Measurements from ENCODE around the gene SOHLH2.

SOHLH2 gene, protein sequence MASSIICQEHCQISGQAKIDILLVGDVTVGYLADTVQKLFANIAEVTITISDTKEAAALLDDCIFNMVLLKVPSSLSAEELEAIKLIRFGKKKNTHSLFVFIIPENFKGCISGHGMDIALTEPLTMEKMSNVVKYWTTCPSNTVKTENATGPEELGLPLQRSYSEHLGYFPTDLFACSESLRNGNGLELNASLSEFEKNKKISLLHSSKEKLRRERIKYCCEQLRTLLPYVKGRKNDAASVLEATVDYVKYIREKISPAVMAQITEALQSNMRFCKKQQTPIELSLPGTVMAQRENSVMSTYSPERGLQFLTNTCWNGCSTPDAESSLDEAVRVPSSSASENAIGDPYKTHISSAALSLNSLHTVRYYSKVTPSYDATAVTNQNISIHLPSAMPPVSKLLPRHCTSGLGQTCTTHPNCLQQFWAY

DNA sequence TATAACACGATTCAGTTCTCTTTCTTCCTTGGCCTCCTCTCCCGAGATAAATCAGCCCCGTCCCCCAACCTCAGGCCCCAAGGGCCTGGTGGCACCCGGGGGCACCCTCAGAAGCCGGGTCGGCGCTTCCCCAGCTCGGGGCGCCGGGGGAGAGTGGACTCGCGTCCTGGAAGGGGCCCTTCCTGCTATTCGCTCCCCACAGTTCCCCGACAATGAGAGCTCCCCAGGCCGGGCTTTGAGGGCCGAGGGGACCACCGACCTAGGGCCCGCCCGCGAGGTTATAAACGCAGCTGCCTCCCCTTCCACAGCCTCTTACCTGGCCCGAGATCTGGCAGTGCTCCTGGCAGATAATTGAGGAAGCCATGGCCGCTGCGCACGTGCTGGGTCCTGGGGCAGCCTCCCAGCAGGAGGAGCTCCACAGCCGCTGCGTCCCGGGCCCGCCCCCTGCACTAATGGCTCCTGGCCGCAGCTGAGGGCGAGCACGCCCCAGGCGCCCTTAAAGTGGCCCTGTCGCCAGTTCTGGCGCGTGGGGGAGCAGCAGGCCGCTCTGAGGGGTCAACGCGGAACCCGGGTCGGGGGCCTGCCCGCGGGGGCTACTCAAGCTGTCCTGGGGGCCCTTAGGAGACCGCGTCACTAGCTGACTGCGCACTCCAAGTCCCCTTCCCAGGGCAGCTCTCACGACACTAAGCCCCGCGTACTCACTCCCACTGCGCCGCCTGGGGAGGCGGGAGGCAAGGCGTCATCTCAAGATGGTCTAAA, at the start of gene SOHLH2:
Gene SOHLH2, minus strand, starts transcription at position 394 of the 759 bp plus-strand sequence. Its CDS starts 30 bp downstream, at position 364.
- DNase-seq, result no peak

DNA sequence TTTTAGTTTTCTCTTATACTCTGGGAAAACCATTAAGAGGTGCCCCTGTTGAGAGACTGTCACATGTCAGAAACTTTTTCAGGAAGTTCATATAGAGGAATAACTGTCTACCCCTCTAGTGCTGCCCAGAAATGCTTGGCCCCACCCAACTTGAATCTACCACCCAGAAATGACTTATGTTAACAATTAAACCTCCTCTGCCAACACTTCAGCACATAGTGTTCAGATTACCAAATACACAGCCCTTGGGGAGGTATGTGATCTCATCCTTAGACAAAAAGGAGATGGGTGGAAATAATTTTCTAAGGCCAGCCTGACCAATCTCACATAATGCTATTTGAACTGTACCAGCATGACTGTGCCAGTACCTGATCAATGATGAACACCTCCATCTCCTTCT, 47.6 kb upstream of the SOHLH2 start:
- no peak for DNase-seq

DNA sequence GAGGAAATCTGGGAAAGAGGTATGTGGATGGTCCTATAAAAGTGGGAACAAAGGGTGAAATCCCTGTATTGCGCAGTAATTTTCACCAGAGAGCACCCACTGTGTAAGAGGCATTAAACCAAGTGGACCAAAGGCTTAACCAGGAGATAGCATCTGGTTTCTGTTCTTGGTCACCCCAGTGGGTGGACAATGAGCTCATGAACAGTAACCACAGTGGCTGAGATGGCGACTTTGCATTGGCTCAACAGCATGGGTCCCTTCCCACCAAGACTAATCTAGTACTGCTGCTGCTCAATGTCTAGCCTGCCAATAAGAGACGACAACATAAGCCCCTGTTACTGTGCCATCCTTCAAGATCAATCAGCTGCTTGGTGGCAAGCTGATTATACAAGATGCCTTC, 46.7 kb upstream of the SOHLH2 start:
- DNase-seq, result no peak

DNA sequence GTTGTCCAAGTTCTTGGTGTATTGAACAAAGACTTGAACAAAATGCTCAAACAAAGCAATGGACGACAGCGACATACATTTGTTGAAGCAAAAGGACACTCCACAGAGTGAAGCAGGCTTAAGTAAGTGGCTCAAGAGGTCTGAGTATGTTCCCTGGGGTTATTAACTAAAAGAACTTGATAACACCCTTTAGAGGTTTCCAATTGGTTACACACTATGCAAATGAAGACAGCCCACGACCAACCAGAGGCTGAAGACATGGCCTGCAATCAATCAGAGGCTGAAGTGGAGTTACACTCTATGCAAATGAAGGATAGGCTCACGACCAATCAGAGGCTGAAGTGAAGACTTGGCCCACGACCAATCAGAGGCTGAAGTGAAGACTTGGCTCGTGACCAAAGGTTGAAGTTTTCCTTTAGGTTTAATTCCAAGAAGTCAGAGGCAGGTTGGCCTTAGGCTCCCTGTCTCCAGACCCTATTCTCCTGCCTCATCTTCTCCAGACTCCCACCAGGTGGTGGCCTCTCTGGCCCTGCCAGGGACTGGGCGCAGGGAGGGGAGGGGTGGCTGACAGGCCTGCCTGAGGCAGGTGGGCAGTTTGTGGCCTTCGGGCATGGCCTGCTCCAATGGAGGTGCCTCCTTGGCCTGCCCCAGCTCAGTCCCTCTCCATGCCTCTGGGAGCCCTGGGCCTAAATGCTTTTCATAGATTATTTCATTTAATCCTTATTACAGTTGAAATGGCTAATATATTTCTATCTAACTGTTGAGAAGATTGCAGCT, 45.2 kb upstream of the SOHLH2 start:
- no peak for DNase-seq

DNA sequence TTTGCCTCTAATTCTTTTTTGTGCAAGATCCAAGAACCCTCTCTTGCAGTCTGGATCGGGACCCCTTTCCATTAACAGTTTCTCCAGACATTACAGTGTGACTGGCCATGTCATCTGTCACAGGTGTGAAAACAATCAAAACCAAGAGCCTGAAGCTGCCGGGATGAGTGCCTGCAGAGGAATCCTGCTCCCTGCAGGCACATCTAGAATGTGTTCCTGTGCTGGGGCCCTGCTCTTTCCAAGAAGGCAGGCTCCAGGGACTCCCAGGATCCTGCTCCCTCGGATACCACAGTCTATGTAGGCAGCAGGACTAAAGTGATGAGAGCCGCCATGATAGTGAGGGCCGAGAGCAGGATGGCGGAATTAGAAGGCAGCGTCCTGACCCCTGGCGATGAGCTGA, 44.5 kb upstream of the SOHLH2 start:
- DNase-seq, result no peak

DNA sequence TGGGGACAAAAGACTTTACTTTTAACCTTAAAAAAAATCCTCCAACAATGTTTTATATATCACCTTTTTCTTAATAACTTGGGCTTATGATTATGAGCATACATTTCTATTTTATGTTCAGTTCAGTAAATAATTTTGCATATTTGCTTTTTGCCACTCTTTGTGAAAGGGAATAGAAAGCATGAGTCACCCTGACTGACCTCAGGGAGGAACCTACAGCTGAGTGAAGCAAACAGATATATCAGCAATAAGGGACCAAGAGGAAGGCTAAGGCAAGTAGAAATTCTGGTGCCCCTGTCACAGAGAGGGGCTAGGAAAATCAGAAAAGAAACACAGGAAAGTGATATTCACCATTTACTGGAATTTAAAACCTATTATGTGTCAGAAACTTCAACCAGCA, 37.2 kb upstream of the SOHLH2 start:
- no peak for DNase-seq

DNA sequence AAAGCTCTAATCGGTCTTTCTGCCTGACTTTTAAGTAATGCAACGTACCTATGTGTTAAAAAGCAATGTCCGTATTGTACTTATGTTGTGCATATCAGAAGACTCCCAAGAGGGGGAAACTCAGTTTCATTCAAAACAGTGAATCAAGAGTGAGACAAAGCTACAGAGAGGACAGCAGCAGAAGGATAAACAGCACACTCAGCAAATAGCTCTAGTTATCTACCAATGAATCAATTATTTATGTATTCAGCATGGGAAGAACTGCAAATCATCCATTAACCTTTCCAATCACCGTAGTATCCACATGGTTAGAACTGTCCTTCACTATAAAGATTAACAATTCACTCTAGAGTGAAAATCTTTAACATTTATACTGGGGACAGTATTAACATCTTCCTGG, 36.7 kb upstream of the SOHLH2 start:
- DNase-seq, result no peak

DNA sequence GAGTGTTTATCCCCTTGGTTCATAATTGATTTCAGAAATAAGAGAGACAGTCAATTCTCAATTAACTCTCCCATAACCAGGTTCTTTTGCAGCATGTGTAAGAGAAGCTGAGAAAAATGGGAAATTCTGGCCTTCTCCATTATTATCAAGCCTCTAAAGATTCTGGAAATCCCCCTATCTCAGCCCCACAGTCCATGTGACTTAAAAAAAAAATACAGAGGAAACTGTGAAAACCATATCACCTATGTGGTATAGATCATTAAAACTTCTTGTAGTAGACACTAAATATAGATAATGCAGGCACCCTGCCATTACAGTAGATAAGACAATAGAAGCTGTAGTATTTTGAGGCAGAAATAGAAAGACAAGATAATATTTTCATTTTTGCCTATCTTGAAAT, 34.3 kb upstream of the SOHLH2 start:
- no peak for DNase-seq

DNA sequence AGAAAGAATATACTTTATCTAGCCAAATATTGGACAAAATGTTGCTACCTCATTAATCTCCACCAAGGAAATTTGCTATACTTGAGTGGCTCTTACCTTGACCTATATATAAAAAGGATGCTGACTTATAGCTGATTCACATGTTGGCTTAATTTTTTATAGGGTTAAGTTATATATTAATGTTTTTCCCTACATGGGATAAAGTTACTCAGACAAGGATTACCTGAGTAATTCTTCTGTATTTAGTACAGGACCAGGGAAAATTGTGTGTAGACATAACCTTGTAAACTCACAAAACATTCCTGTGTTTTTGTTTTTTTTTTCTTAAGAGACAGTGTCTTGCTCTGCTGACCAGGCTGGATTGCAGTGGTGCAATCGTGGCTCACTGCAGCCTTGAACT, 30.6 kb upstream of the SOHLH2 start:
- no peak for DNase-seq

DNA sequence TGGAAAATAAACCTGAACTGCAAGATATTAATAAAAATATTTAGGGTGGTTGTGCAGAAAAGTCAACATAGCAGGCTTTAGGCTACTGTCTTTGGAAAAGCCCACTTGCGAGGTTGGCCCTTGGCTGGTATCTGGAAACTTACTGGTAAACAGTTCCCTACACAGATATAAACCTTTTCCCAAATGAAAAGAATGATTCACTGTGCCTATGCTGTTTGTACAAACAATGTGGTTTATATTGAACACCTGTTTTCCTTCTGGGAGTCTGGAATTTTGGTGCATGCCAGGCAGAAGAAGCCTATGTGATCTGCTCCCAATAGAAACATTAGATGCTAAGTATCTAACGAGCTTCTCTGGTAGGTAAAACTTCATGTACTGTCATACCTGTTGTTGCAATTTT, 29.7 kb upstream of the SOHLH2 start:
- DNase-seq, result no peak

DNA sequence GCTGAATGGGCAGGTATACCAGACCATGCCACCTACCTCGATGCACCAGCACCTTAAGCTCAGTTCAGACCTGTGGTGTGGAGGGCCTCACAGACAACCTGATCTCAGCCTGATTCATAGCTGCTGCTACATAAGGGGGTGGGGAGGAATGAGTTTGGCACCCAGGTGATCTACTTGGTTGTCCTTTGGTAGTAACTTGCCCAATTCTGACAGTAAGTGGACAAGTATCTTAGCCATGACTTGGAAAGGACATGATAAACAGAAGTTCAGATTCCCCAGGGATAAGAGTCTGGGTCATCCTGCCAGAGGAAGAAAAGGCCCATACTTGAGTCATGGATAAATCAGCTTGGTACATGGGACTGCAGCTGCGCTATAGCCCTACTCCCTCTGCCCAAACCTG, 28.4 kb upstream of the SOHLH2 start:
- DNase-seq, result no peak

DNA sequence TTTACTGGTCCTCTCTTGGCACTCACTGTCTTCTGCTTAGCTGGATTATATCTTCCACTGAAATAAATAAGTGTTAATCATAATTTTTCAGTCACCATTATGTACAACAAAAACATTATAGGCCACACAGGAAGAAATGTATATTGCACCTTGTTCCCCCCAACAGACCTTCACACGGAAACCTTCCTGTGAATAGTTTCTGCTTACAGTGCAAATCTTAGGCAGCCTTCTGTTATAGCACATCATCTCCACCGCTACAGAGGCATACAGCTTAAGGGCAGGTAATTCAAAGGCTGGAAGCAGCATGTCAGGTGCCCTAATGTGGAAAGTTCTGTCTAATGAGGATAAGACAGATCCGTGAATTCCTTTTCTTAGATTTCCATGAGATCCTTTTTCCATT, 16.9 kb upstream of the SOHLH2 start:
- no peak for DNase-seq

DNA sequence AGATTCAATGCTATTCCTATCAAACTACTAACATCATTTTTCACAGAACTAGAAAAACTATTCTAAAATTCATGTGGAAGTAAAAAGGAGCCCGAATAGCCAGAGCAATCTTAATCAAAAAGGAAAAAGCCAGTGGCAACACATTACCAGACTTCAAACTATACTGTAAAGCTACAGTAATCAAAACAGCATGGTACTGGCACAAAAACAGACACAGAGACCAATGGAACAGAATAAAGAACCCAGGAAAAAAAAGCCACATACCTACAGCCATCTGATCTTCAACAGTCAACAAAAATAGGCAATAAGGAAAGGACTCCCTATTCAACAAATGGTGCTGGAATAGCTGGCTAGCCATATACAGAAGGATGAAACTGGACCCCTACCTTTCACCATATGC, 10.4 kb upstream of the SOHLH2 start:
- no peak for DNase-seq

DNA sequence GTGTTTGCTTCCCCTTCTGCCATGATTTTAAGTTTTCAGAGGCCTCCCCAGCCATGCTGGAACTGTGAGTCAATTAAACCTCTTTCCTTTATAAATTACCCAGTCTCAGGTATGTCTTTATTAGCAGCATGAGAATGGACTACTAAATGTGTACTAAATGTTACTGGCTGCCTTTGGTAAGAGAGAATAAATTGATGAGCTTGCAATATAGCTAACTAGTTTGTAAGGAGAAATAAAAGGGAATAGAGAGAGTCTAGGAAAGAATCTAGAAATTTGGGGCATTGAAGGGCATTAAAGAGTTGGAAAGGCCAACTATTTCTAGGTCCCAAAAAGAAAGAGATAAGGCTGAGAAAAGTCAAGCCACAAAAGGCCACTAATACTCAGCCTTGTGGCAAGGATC, 5.5 kb upstream of the SOHLH2 start:
- DNase-seq, result no peak

DNA sequence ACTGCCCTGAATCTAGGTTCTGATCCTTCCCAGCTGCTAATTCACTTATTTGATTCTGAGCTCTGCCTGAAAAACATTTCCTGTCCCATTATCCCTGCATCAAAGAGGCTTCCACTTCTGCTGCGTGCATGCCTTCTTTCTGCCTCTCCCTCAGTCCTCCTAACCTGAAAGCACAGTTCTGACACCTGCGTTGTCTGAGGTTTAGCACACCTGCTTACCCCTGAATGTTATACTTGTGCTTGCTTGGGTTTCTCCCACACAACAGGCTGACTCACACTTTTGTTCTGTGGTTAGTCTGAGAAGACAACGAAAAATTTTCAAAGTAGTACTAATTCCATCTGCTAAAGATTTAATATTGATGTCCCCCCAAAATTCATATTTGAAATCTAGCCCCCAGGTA, 3.1 kb upstream of the SOHLH2 start:
- no peak for DNase-seq

DNA sequence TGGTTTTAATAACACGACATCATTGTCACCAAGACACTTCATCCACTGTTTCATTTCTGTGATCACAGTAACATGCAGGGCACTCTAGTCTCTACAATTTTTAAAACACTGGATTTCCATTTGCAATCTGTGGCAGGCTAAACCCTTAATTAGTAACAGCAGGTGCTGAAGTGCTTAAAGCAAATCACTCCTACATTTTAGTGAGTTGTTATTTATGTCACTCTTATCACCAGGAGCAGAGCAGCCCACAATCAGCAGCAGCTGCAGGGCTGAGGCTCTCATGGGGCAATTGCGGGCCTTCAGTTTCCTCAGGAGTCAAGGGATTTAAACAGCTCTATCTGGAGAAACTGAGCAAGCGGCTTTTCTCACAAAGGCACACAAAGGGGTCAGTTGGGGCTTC, 1.6 kb downstream of the SOHLH2 start:
- no peak for DNase-seq

DNA sequence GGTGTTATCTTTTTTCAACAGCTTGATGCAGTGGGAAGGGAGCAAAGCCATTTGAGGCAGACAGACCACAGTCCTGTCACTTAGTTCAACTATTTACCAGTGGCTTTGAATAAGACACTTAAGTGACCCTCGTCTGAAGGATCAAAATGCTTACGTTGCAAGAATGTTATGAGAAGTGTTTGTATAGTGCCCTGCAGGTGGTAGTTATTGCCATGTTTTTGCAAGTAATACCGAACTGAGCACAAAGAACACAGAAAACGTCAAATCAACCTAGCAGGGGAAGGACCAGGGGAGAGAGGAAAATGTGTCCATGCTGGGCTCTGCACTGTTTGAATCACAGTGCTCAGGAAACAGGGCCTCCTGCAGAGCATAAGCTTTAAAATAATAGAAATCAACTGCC, 2.8 kb downstream of the SOHLH2 start:
- DNase-seq, result no peak

DNA sequence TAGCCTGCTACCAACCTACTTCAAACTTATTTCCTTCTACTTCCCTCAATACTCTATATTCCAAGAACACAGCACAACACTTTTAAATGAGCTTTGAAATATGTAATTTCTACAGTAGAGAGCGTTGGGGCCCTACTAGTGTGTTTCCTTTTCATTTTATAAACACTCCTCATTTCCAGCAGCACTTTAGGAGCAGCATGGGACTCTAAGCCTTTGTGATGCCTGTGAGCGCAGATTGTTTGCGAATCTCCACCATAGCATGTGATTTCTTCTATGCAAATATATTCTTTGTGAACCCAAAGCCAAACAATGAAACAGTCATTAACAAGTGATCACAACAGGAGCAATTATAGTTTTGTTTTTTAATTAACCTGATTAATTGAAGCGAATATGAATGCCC, 3.6 kb downstream of the SOHLH2 start:
- DNase-seq, result no peak

DNA sequence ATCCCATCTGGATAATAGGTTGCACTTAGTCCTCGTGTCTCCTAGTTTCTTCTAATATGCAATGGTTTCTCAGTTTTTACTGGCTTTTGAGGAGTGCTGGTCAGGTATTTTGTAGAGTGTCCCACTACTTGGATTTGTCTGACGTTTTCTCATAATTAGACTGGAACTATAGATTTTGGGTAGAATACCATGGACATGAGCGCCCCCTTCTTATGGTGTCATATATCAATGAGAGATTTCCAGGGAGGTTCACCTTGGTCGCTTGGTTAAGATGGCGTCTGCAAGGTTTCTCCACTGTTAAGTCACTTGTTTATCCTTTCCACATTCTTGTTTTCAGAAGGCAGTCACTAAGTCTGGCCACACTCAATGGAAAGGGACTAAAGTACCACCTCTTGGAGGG, 6.7 kb downstream of the SOHLH2 start:
- no peak for DNase-seq

DNA sequence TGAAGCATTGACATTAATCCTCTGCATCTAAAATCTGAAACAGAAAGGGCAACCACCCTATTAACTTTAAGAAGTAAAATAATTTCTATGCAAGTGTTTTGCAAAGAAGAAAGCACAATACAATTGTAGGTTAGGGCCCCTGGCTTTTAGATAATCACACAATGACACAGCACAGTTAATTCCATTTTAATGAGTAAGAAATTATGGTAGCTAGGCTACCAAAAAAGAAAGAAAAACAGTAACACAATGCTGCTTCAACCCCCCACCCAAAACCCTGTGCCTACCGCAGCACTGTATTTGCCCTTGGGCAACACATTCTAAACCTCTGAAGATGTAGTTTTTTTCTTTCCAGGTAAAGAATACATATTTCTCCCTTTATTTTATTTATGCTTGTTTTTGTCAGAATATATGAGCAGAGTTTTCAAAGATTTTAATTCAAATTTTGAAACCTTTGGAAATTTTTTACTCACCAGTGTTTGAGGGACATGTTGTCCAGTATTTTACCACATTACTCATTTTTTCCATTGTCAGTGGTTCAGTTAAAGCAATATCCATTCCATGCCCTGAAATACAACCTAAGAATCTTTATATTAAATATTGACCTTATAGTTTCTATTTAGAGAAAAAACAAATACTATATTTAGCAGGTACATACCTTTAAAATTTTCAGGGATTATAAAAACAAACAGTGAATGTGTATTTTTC, 21.1 kb downstream of the SOHLH2 start:
- no peak for DNase-seq

DNA sequence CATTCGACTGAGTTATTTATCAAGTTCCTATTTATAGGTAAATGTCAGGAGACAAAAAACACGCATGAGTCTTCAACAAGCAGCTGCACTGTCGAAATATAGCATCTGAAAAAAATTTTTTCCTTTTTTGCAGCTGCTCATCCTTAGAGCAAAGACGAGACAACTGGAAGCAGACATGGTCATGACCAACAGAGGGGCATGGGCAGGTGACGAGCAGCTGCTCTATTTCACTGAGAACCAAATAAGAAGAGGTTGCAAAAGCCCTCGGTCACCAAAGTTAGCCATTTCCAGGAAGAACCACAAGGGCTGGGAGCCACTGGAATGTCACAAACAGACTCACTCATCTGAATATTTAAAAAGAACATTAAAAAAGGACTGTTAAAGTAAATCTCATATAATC, 22.2 kb downstream of the SOHLH2 start:
- no peak for DNase-seq

DNA sequence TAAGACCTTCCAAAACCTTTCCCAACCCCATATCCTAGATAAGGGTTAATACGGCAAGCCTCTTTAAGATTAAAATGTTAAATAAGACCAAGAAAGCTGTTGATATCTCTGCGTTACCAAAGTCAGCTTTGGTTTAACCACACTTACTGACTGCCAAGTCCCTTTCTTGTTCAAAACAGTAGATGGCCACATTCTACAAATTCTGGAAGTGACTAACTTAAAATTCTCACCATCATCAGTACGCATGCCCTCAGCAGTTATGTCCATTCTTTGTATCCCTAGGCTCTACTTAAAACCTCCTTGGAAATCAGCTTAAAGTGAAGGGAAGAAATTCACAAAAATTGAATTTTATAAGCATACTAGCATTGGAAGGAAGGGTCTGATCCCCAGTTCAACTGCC, 23.6 kb downstream of the SOHLH2 start:
- no peak for DNase-seq

DNA sequence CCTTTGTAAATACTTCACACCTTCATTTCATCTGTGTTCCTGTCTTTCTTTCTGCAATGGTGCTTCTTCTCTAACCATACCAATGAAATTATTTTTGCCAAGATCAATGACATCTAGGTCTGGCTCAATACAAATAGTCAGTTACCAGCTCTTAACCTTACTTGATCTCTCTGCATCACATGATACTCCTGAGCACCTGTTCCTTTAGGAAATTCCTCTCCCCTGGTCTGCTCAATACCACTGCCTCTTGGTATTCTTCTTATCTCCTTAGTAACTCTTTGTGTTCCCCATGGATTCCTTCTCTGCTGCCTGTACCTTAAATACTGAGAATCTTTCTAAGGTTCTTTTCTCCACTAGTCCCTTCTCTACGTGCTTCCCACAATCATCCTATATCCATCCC, 25.9 kb downstream of the SOHLH2 start:
- no peak for DNase-seq
